NK-92 (cell line): Measurements from ENCODE around the gene SUPT20HL1.
"Not testable (repeated sequence)": the region's sequence is repeated elsewhere in the genome, so short reads cannot be mapped to it uniquely, and the experiment has no call there.

Source experiments
- DNase-seq: peaks from one replicate; lab custom pipeline; 2025; ENCODE audit not compliant: unreplicated experiment; lab: John Stamatoyannopoulos, UW

Gene SUPT20HL1

DNA sequence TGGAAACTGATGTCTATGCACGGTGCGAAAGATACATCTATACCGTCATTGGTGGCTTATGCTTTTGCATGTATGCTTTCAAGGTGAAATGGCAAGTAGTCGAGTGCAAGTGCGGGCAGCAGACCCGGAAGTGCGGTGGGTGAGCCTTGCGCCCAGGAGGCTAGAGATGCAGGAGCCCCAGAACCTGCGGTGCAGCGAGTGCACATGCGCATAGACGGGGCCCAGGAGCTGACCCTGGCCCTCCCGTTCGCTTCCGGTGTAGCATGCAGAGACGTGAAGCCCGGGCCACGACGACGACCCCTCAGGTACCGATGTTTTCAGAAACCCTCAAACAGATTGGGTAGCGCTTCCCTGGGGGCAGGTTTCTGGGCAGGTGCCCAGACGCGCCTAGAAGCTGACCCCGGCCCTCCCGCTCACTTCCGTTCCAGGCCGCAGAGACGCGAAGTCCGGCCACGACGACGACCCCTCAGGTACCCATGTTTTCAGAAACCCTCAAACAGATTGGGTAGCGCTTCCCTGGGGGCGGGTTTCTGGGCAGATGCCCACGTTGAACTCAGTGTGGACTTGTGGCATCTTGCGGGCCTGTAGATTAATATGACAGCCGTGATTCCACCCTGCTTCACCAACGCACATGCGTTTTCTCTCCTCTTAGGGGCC lies 1.8 kb downstream of the SUPT20HL1 start:
- not testable (repeated sequence) for DNase-seq

GRCh38 chrX:24363432-24364181 lies 3.2 kb downstream of the SUPT20HL1 start:
- DNase-seq = not testable (repeated sequence)

- DNase-seq = no peak
These were observed 3.9 kb downstream of the SUPT20HL1 start for GRCh38 chrX:24364326-24364725.

- DNase-seq = no peak
These were observed 4.6 kb downstream of the SUPT20HL1 start for GRCh38 chrX:24364851-24365538.

DNA sequence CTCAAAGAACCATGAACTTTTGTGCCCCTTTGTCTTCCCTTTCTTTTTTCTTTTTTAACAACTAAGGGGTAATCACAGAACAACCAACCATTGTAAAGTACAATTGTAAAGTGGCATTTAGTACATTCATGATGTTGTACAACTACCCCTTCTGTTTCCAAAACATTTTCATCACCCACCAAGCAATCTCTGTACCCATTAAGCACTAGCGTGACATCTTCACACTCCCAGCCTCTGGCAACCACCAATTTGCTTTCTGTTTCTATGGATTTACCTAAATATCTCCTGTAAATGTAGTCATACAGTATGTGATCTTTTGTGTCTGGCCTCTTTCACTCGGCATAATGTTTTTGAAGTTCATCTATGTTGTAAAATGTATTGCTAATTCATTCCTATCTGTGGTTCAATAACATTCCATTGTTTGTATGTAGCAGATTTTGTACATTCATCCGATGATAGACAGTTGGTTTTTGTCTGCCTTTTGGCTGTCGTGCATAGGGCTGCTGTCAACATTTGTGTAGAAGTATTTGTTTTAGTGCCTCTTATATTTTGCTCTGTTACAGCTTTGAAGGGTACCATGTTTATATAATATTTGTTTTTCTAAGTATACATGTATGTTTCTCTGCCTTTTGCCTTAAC lies 6.4 kb downstream of the SUPT20HL1 start:
- DNase-seq = not testable (repeated sequence)

DNA sequence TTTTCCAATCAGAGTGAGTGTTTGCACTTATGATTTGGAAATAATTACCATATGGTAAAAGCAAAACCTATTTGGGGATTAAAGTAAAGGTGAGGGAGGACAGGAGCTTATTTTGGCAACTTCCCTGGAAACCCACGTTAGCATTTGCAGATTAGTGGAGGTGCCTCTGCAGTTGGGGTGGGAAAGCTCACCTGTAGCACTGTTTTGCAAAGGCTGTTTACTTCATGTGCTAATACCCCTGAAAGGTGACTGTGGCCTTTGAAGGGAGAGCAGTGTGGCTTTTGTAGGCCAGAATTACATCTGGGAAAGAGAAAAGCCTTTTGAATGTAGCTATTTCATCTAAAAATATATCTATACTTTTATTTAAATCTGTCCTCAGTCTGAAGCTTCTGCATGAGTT lies 9.4 kb downstream of the SUPT20HL1 start:
- no peak for DNase-seq

DNA sequence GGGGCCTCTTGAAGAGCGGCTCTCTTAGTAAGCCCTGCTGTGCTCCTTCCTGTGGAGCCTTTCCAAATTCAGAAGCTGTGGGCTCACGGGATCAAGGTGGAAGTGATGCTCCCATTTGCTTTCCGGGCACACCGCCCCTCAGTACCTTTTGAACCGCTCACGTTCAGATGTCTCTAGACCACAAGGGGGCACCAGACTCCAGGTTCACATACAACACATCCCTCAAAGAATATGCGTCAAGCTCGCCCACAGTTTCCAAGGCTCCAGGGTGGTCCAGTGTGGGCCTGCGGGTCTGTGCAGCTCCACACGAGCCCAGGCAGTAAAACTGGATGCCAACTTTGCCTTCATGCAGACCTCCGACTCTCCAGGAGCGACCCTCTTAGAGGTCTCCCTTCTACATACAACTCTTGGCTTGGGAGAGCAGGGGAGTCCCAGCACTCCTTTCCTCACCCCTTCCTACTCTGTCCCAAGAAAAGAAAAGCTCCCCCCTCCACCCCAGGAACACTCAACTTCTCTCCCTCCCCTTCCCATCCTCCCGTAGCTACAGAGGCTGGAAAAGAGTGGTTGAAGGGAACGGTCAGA lies 11.0 kb downstream of the SUPT20HL1 start:
- DNase-seq = no peak

GRCh38 chrX:24372021-24372763 lies 11.8 kb downstream of the SUPT20HL1 start:
- no peak for DNase-seq

- no peak for DNase-seq
These were observed 15.2 kb downstream of the SUPT20HL1 start for GRCh38 chrX:24375600-24376131.

DNA sequence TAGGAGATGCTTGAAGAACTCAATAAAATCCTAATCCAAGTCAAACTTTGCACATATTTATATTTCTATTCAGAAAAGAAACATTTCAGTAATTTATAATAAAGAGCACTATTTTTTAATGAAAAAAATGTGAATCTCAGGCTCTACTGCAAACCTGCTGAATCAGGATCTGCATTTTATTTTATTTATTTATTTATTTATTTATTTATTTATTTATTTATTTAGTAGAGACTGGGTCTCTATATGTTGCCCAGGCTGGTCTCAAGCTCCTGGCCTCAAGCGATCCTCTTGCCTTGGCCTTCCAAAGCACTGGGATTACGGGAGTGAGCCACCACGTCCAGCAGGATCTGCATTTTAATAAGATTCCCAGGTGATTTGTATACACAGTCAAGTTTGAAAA lies 16.0 kb downstream of the SUPT20HL1 start:
- DNase-seq = no peak

GRCh38 chrX:24377195-24377594 lies 16.8 kb downstream of the SUPT20HL1 start:
- DNase-seq = no peak

GRCh38 chrX:24377911-24378468 lies 17.6 kb downstream of the SUPT20HL1 start:
- no peak for DNase-seq

DNA sequence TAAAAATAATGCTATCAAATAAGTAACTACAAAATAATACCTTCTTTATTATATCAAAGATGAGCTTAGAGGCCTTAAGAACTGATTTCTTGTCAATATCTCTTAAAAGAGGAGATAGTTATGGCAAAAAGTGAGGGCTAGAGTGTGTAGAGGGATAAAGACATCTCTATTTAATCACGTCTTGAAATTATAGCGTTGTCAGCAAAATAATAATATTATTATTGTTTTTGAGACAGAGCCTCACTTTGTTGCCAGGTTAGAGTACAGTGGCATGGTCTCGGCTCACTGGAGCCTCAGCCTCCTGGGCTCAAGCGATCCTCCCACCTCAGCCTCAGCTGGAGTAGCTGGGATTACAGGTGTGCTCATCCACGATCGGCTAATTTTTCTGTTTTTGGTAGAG lies 18.3 kb downstream of the SUPT20HL1 start:
- DNase-seq = no peak

DNA sequence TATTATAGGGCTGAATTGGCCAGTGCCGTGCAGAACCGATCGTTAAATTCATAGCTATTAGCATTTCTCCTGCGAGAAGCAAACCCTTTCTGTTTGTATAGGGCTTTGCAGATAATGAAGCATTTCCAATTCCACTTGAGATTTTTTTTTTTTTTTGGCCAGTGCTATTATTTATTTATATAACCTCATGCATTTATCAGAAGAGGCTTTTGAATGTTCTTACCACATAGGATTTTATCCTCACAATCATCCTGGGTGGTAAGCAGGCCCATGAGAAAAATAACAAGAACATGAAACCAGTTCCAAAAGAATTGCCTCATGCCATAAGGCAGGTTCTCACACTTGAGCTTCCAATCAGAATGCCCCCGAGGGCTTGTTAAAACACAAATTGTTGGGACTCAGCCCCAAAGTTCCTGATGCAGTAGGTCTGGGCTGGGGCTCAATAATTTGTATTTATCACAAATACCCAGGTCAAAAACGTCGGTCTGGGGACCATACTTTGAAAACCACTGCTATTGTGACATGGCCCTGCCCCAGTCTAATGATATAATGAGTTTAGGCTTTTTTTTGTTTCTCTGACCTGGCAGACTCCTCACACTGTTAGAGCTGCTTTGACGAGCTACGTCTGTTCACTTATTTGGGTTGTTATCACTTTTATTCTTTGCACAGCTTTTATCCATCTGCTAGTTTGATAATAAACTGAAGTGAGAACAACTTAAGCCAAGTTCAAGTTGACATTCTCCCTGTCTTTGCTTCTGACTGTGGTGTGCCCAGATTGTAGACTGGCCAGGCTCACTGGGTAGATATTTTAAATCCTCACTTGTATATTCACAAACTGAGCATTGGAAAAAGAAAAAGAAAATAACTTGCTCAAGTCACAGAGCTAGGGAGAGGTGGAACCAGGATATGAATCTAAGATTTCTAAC lies 20.1 kb downstream of the SUPT20HL1 start:
- no peak for DNase-seq

GRCh38 chrX:24382315-24382714 lies 21.9 kb downstream of the SUPT20HL1 start:
- not testable (repeated sequence) for DNase-seq

- DNase-seq = no peak
These were observed 27.3 kb downstream of the SUPT20HL1 start for GRCh38 chrX:24387724-24388123.

GRCh38 chrX:24391389-24391788 lies 30.9 kb downstream of the SUPT20HL1 start:
- no peak for DNase-seq

DNA sequence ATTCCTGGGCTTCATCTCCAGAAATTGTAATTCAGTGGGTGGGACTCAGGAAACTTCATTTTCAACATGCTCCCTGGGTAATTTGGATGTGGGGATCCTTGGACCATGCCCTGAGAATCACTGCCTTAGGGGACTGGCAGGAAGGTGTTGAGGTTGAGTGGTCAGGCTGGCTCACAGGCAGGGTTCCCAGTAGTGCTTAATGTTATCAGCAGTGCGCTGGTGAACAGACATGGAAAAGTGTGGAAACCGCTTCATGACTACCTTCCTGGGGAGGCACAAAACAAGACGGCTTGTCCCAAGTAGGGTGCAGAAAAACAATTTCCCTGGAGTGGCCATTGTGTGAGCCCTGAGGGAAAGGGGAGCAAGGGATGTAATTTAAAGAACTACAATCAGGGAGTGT lies 31.4 kb downstream of the SUPT20HL1 start:
- DNase-seq = no peak

DNA sequence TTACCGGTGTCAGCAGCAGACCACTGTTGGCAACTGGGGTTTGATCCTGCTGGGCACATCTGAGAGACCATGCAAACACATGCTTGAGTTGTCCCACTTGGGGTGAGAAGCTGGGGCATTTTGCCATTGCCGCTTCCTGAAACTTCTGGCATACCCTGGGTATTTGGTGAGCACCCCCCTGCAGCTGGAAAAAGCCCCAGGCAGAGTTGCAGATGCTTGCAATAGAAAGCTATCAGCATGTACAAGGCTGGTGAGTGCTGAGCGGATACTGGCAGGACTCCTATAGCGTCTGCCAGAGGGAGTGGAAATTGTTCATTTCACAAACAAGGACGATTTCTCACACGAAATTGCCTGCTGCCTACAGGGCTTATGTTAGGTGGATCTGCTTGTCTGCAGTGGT lies 32.3 kb downstream of the SUPT20HL1 start:
- DNase-seq = no peak
